IPS-NIHi11 (cell line): ENCODE data around the gene XRCC3.

Experiments
- DNase-seq: peaks from one replicate; pipeline ENCODE4 v3.0.0; 2012; ENCODE audit warnings: mixed read lengths, low spot score

The XRCC3 gene

GRCh38 chr14:103715052-103716000 lies at the start of gene XRCC3, which contains the start of gene ZFYVE21:
XRCC3 (minus strand) TSS chr14:103715451; CDS start chr14:103711087, 4,364 bp downstream.
ZFYVE21 (plus strand) TSS chr14:103715810; CDS start chr14:103715842, 32 bp downstream.
- peak; percentile 100 for DNase-seq

DNA sequence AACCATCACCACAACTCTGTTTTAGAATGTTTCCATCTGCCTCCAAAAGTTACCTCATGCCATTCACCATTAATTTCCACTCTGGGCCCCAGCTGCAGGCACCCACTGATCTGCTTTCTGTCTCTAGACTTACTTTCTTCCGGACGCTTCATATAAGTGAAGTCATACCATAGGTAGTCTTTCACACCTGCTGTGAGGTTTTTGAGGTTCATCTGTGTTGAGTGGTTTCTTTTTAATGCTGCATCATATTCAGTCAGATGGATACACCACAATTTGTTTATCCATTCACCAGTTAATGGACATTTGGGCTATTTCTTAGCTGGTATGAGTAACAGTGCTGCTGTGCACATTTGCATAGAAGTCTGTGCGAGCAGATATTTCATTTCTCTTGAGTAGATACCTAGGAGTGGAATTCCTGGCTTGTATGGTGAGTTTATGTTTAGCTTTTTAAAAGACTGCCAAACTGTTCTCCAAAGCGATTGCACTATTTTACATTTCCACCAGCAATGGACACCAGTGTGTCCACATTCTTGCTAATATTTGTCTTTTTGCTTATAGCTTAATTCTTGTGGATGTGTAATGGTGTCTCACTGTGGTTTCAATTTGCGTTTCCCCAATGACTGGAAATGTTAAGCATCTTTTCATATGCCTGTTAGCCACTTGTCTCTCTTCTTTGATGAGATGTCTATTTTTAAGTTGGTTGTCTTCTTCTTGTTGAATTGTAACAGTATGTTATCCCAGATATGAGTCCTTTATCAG lies 48.7 kb upstream of the XRCC3 start:
- DNase-seq = no peak

GRCh38 chr14:103762541-103762940 lies 47.3 kb upstream of the XRCC3 start:
- no peak for DNase-seq

- DNase-seq = no peak
Measured at GRCh38 chr14:103762036-103762435, 46.8 kb upstream of the XRCC3 start.

DNA sequence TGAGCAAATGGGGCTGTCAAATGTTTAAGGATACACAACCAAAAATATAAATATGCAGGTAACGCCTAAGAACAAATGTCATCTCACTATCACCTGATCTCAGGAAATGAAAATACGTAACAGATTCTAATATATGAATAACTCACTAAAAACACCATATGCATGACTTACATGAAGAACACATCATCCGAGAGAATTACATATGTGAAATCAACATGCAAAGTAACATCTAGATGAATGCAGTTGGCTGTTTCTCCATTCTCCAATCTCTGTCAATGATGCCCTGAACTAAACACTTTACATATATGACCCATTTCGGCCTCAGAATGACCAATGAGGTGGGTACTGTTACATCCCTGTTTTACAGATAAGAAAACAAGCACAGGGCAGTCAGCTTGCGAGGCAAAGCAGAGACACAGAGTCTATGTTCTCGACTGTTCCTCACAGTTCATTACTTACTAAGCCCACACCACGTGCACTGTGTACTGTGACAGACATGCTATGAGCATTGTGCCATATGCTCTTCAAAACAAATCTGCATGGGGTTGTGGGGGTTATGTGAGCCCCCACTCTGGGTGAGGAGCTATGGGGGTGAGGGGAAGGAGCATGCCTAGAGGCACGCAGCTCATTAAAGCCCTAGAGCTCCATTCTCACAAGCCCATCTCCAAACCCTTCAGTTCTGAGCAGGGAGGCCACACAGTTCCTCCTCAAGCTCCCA lies 43.0 kb upstream of the XRCC3 start:
- DNase-seq = no peak

DNA sequence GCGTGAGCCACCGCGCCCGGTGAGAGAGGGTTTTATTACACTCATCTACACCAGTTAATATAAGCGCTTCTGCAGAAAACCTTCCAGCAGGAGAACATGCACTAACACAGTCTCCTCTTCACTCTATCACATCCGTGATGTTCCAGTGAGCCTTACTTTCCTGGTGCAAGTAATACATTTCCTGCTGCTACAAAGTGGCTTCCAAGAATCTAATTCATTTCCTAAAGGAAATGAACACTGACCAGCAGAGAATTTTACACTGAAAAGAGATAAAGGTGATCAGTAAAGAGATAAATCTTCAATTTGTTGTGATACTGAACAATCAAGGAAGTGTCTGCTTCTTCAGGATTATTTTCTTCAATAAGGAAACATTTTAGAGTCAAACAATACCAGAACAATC lies 39.8 kb upstream of the XRCC3 start:
- DNase-seq = no peak

DNA sequence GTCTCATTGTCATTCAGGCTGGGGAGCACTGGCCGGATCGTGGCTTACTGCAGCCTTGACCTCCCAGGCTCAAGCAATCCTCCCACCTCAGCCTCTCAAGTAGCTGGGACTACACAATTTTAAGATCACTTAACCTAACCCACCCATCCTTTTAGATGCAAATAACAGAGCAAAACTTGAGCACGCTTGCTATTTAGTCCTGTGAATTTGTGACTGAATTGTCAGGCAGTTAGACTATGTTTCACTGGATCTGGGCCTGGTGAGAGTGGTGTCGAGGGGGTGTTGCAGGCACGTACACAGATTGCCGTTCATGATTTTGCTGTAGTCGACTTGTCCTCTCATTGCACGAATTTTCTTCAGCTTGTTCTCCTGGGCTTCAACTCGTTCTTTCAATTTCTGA lies 38.5 kb upstream of the XRCC3 start:
- no peak for DNase-seq

GRCh38 chr14:103749860-103750259 lies 34.6 kb upstream of the XRCC3 start:
- DNase-seq = no peak

DNA sequence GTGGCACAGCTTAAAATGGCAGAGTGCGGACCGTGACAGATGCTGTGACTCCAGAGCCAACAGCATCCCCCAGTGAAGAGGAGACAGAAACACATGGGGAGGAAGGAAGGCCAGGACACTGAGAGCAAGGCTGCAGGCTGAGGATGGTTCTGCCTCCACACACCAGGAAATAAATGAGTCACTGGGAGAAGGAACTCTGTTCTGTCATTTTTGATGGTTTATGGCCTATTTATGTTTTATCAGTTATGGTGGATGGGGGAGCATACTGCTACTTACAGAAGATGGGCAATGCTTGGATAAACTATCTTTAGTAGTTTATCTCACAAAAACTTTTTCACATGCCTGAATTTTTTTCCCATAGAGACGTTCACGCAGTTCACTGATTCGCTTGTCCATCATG lies 34.2 kb upstream of the XRCC3 start:
- no peak for DNase-seq

DNA sequence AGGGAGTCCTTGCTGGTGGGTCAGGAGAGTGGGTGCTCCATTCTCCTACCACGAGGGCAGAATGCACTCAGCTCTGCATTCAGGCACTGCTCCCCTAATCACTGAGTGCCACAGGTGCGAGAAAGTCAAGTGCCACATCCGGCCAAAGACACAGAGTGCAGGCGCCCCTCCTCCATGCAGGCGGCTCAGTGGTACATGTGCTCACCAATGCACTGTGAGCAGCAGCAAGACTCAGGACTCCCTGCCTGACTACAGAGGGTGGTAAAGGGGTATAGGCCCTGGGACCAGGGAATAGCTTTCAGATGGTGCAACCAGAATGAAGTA lies 33.2 kb upstream of the XRCC3 start:
- DNase-seq = no peak

DNA sequence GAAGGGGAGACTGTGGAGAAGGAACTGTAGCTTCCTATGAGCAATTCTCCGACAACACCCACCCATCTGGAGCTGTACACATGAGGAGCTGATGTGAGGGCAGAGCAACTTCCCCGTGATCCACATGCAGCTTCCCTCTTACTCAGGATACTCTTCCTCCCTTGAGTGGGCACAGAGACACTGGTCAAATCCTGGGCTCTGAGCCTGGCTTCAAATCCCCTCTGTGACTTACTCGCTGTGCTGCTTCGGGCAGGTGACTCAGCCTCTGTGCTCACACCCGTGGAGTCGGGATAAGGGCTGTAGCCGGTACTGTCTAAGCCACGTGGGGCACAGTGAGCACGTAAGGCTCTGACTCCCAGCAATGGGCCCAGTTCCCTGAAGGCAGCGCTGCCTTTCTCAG lies 31.4 kb upstream of the XRCC3 start:
- DNase-seq = no peak

- DNase-seq = no peak
Measured at GRCh38 chr14:103745424-103745823, 30.2 kb upstream of the XRCC3 start.

DNA sequence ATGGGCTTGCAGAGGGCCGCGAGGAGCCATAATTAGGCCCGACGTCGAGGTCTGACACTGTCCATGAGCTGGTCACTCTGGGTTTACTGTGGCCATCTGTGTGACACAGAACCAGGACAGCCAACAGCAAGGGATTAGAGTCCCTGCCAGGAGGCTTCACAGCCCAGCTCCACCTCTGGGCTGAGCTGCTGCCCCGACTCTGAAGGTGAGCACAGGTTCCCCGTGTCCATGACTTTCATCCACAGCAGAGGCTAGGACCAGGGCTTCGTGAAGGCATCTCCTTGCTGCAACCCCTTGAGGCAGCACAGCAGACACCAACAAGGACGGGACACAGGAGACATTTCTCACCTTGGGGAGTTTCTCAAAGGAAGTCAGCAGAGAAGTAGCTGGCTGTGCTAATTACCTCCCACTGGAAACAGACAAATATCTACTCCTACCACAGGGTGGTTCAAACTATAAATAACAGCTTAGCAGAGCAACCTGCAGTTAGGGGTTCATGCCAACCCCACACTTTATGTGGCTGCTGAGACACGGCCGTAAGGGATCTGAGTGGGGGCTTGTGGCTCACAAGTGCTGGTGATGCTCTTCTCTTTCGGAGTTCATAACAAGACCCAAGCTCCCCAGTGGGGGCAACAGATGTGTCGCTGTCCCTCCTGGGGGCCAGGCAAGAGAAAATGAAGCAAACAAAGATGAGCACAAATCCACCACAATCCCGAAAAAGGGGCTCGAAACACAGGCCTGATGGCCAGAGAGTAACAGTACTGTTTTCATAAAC lies 29.6 kb upstream of the XRCC3 start:
- no peak for DNase-seq

DNA sequence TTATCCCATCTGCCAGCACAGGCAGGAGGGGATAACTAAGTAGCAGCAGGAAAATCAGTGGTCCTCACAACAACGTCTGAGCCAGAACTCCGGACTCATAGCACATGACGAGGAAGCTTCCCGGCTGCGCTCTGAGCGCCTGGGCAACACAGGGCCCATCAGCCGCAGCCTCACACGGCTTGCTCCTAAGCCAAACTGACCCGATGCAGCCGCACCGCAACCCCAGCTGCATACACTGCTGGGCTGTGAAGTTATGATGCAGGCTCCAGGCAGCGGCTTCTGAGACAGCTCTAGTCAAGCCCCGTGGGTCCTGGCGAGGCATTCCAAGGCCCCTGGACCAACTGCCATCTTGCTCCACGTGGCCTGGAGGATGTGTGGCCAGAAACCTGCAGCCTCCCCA lies 28.4 kb upstream of the XRCC3 start:
- DNase-seq = no peak

DNA sequence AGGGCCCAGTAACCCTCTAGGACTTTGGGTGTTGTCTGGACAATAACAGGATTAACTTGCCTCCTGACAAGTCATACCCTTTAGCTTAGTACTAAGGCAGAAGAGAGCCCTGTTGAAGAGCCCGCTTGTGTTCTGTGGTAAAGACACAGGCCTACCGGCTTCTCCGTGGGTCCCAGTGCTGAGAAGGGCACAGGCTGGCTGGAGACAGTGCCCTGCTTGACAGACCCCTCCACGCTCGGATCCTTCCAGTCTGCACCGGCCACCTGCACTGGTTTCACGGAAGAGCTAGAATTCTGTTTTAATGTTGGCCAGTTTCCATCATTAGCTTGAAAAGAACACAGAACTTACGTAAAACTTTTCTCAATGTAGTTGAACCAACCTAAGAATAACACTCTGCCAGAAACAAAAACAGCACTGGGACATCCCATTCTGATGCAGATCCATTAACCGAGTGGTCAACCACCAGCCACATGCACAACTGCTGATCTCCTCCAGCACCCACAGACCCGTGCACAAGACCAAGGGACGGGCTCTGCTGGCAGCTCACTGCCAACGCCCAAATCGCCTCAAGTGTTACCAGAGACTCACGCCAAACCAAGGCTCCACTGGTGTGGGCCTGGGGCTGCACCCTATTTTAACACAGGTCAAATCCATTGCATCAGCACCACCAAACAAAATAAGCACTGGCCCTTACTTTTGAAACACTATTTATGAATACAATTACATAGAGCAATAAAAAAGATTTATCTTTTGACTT lies 27.4 kb upstream of the XRCC3 start:
- DNase-seq = no peak

- DNase-seq = no peak
Measured at GRCh38 chr14:103741876-103742275, 26.6 kb upstream of the XRCC3 start.

- DNase-seq = no peak
Measured at GRCh38 chr14:103740991-103741689, 25.9 kb upstream of the XRCC3 start.

DNA sequence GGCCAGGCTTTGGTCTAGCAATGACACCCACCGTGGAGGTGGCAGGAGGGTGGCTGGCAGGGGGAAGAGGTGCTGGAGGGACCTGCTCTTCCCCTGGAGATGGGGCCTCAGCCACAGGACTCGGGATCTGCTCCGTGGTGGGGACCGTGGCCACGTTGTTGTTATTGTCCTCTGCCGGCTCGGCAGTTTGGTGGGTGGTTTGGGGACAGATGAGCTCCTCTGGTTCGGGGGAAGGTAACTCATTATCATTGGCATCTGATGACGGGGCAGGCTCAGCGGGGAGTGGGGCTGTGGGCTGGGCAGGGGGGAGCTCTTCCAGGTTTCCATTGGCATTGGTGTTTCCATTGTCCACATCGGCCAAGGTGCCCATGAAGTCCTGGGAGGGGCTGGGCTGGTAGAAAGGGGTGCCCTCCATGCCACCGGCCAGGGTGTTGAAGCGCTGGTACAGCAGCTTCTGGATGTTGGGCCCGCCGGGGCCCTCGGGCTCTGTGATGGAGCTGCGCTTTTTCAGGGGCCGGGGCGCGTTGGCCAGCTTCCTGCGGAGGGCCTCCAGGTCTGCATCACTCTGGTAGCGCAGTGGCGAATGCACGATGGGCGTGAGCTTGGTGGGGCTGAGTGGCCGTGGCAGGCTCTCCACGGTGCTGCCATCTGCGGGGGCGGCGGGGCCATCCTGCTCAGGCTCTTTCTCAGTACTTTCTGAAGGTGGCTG lies 24.7 kb upstream of the XRCC3 start:
- DNase-seq = no peak

GRCh38 chr14:103739466-103739792 lies 24.2 kb upstream of the XRCC3 start:
- DNase-seq = no peak
